Type B pancreatic cell (in vitro differentiated cells): Measurements from ENCODE around the gene EEFSEC. TPM values are rescaled to one million over a fixed set of nuclear protein-coding genes. Genes with fewer than 3 reads are reported as not detected.

Experiments used
- DNase-seq: peaks from one replicate; pipeline ENCODE4 v3.0.0; 2021; ENCODE audit warnings: mixed read lengths; ENCODE audit not compliant: unreplicated experiment; ENCODE audit errors: extremely low spot score
- H3K27ac Mint-ChIP-seq: 2 replicates; pipeline ENCODE4 v1.8.0; 2021; ENCODE audit warnings: mild to moderate bottlenecking, mixed read lengths
- H3K27me3 Mint-ChIP-seq: 2 replicates; pipeline ENCODE4 v1.8.0; 2021; ENCODE audit warnings: mixed read lengths
- H3K36me3 Mint-ChIP-seq: 2 replicates; pipeline ENCODE4 v1.8.0; 2021; ENCODE audit warnings: mixed read lengths
- H3K4me1 Mint-ChIP-seq: one replicate; pipeline ENCODE4 v1.8.0; 2021; ENCODE audit warnings: mixed read lengths; ENCODE audit not compliant: unreplicated experiment
- H3K4me3 Mint-ChIP-seq: 2 replicates; pipeline ENCODE4 v1.8.0; 2021; ENCODE audit warnings: mild to moderate bottlenecking, mixed read lengths
- H3K9me3 Mint-ChIP-seq: 2 replicates; pipeline ENCODE4 v1.8.0; 2021; ENCODE audit warnings: mixed read lengths
- CTCF ChIP-seq: fragments of 200-600 bp; sonication (generic); conservative IDR thresholded peaks from 2 replicates; pipeline ENCODE4 v1.5.0; 2021; ENCODE audit warnings: antibody characterized with exemption, mild to moderate bottlenecking
- total RNA-seq: library from RNA; stranded (reverse); gene quantifications from 2 replicates; pipeline ENCODE4 v1.2.1, GENCODE V29; 2021; ENCODE audit warnings: low replicate concordance

EEFSEC gene
- total RNA-seq, 1 donor from 2014 or later, result 16.6 TPM

GRCh38 chr3:128321418-128321817, 168.1 kb downstream of the EEFSEC start:
- Mint-ChIP-seq H3K9me3 (no peaks in the 10 kb centered on the region), H3K27ac (no peak overlapping the region), H3K4me1 (peaks cover 27% of the 10 kb centered on the region), H3K4me3 (no peak overlapping the region), H3K36me3 (no peaks in the 10 kb centered on the region), H3K27me3 (no peaks in the 10 kb centered on the region)
- peak; percentile 58 for DNase-seq
- TF ChIP-seq CTCF, result no peak

- no peaks in the 10 kb centered on the region for H3K36me3 Mint-ChIP-seq
- H3K27me3 Mint-ChIP-seq, result no peaks in the 10 kb centered on the region
- peaks cover 25% of the 10 kb centered on the region for H3K4me1 Mint-ChIP-seq
- H3K4me3 Mint-ChIP-seq, result no peak overlapping the region
- no peak overlapping the region for H3K27ac Mint-ChIP-seq
- no peaks in the 10 kb centered on the region for H3K9me3 Mint-ChIP-seq
- peak; percentile 64 for DNase-seq
- peak; percentile 61 for TF ChIP-seq CTCF
Measured at GRCh38 chr3:128322030-128323022, 169.0 kb downstream of the EEFSEC start.

- H3K4me3 Mint-ChIP-seq, result no peak overlapping the region
- no peak for TF ChIP-seq CTCF
- peak; percentile 52 for DNase-seq
- no peaks in the 10 kb centered on the region for H3K27me3 Mint-ChIP-seq
- peaks cover 18% of the 10 kb centered on the region for H3K4me1 Mint-ChIP-seq
- H3K27ac Mint-ChIP-seq, result no peak overlapping the region
- no peaks in the 10 kb centered on the region for H3K9me3 Mint-ChIP-seq
- H3K36me3 Mint-ChIP-seq, result no peaks in the 10 kb centered on the region
Measured at GRCh38 chr3:128323206-128324081, 170.2 kb downstream of the EEFSEC start.

GRCh38 chr3:128324911-128325592, 171.8 kb downstream of the EEFSEC start:
- H3K27me3 Mint-ChIP-seq, result no peaks in the 10 kb centered on the region
- H3K4me1 Mint-ChIP-seq, result peaks cover 13% of the 10 kb centered on the region
- H3K4me3 Mint-ChIP-seq, result no peak overlapping the region
- H3K27ac Mint-ChIP-seq, result no peak overlapping the region
- DNase-seq, result peak; percentile 51
- H3K9me3 Mint-ChIP-seq, result no peaks in the 10 kb centered on the region
- TF ChIP-seq CTCF, result no peak
- H3K36me3 Mint-ChIP-seq, result no peaks in the 10 kb centered on the region

GRCh38 chr3:128326051-128326823, 173.0 kb downstream of the EEFSEC start:
- TF ChIP-seq CTCF, result no peak
- H3K4me1 Mint-ChIP-seq, result peaks cover 13% of the 10 kb centered on the region
- H3K27me3 Mint-ChIP-seq, result no peaks in the 10 kb centered on the region
- H3K36me3 Mint-ChIP-seq, result no peaks in the 10 kb centered on the region
- H3K4me3 Mint-ChIP-seq, result no peak overlapping the region
- no peak overlapping the region for H3K27ac Mint-ChIP-seq
- no peaks in the 10 kb centered on the region for H3K9me3 Mint-ChIP-seq
- peak; percentile 36 for DNase-seq
